Esophagus squamous epithelium (tissue), 4 donors: ENCODE results near the gene ANKRD22.

Experiments used
- POLR2A ChIP-seq, 4 donors: fragments of 450-650 bp; IDR thresholded peaks; one replicate each; pipeline ENCODE4 v1.6.1; 2017; ENCODE audit warnings: antibody characterized with exemption in 4 of 4, mild to moderate bottlenecking in 4 of 4, moderate library complexity in 3 of 4
- TF ChIP-seq, protein P1 (sequence below), 6 experiments: fragments of 450-650 bp in 4 of 6; fragments of 200-600 bp in 2 of 6; sonication (generic) in 2 of 6; IDR thresholded peaks; one replicate each; pipeline ENCODE4 v1.5.1; 2016 to 2019; ENCODE audit warnings: antibody characterized with exemption in 6 of 6, mild to moderate bottlenecking in 4 of 6, moderate library complexity in 4 of 6

DNA sequence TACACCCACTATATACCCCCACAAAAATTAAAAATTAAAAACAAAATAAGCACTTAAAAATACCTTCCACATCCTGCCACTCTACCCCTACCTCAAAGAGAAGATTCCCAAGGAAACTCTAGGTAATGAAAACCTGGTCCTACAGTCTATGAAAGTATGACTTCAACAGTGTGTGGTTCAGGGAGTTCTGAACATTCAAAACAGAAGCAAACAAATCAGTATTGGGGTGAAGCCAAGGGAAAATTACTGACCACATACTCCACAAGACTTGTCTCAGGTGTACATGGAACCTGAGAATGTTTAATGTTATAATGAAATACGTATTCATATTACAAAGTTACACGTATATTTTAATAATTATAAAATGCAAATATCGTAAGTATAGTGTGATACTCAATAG lies 69.4 kb downstream of the ANKRD22 start:
- TF ChIP-seq POLR2A (IDR thresholded peaks at IDR 0.05) = no peak
- TF ChIP-seq, protein P1, sequence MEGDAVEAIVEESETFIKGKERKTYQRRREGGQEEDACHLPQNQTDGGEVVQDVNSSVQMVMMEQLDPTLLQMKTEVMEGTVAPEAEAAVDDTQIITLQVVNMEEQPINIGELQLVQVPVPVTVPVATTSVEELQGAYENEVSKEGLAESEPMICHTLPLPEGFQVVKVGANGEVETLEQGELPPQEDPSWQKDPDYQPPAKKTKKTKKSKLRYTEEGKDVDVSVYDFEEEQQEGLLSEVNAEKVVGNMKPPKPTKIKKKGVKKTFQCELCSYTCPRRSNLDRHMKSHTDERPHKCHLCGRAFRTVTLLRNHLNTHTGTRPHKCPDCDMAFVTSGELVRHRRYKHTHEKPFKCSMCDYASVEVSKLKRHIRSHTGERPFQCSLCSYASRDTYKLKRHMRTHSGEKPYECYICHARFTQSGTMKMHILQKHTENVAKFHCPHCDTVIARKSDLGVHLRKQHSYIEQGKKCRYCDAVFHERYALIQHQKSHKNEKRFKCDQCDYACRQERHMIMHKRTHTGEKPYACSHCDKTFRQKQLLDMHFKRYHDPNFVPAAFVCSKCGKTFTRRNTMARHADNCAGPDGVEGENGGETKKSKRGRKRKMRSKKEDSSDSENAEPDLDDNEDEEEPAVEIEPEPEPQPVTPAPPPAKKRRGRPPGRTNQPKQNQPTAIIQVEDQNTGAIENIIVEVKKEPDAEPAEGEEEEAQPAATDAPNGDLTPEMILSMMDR (IDR thresholded peaks at IDR 0.05) = no peak
